PC-3 (cell line): Measurements from ENCODE around the gene SLFN13. TPM values are rescaled to one million over a fixed set of nuclear protein-coding genes. Genes with fewer than 3 reads are reported as not detected.

ENCODE experiments used
- ATAC-seq: fragments of 200-7000 bp; cut with Tn5 transposase; 2 replicates; pipeline ENCODE4 v1.9.1; 2020; ENCODE audit warnings: mild to moderate bottlenecking, moderate library complexity
- BruUV-seq: library from RNA; stranded (reverse); fragments of 400-500 nt; replicated peaks from 2 replicates; lab custom pipeline; 2021; lab: Mats Ljungman, UMichigan
- CTCF ChIA-PET: fragments of 300-600 bp; sonication (Branson Sonifier 250); formaldehyde crosslinking; loops from one replicate; lab custom pipeline; 2022; ENCODE audit warnings: antibody characterized with exemption; lab: Charles Lee
- POLR2A ChIA-PET: fragments of 300-600 bp; sonication (Branson Sonifier 250); formaldehyde crosslinking; loops from one replicate; lab custom pipeline; 2022; ENCODE audit warnings: antibody characterized with exemption; ENCODE audit not compliant: unreplicated experiment; lab: Charles Lee
- DNase-seq: peaks from one replicate; pipeline ENCODE4 v3.0.0-alpha.2; 2015
- H2AFZ ChIP-seq: fragments of 300-600 bp; sonication (generic); 2 replicates; pipeline ENCODE4 v1.6.0; 2016; ENCODE audit warnings: antibody characterized with exemption, low read length
- H3F3A ChIP-seq: fragments of 300-600 bp; sonication (generic); one replicate; pipeline ENCODE4 v1.6.0; 2017; ENCODE audit warnings: antibody characterized with exemption, low read length, control low read depth, mild to moderate bottlenecking; ENCODE audit not compliant: unreplicated experiment
- H3K27ac ChIP-seq: fragments of 300-600 bp; sonication (generic); 2 replicates; pipeline ENCODE4 v1.5.1; 2016; ENCODE audit warnings: mild to moderate bottlenecking, low read length
- H3K27me3 ChIP-seq: fragments of 300-600 bp; sonication (generic); 2 replicates; pipeline ENCODE4 v1.6.1; 2016; ENCODE audit warnings: low read length, mixed read lengths
- H3K36me3 ChIP-seq: fragments of 300-600 bp; sonication (generic); 2 replicates; pipeline ENCODE4 v1.6.1; 2016; ENCODE audit warnings: low read depth, mixed run types, low read length, mixed read lengths
- H3K4me1 ChIP-seq: fragments of 300-600 bp; sonication (generic); 2 replicates; pipeline ENCODE4 v1.5.1; 2016; ENCODE audit warnings: low read length; ENCODE audit not compliant: insufficient read depth
- H3K4me2 ChIP-seq: fragments of 300-600 bp; sonication (generic); 2 replicates; pipeline ENCODE4 v1.6.0; 2016; ENCODE audit warnings: low read length
- H3K4me3 ChIP-seq: fragments of 300-600 bp; sonication (generic); 2 replicates; pipeline ENCODE4 v1.5.1; 2016; ENCODE audit warnings: mild to moderate bottlenecking, low read length, mixed read lengths
- H3K79me2 ChIP-seq: fragments of 300-600 bp; sonication (generic); 2 replicates; pipeline ENCODE4 v1.6.1; 2017; ENCODE audit warnings: low read length, mixed read lengths
- H3K9ac ChIP-seq: fragments of 300-600 bp; sonication (generic); 2 replicates; pipeline ENCODE4 v1.6.0; 2016; ENCODE audit warnings: mild to moderate bottlenecking, low read length
- H3K9me2 ChIP-seq: fragments of 300-600 bp; sonication (generic); replicated peaks from 2 replicates; pipeline ENCODE4 v1.6.1; 2016; ENCODE audit warnings: mixed run types, low read length, mixed read lengths
- H3K9me3 ChIP-seq: fragments of 300-600 bp; sonication (generic); 2 replicates; pipeline ENCODE4 v1.6.1; 2016; ENCODE audit warnings: low read length, mixed read lengths
- H4K20me1 ChIP-seq: fragments of 300-600 bp; sonication (generic); 2 replicates; pipeline ENCODE4 v1.6.1; 2016; ENCODE audit warnings: low read length, mixed read lengths
- CTCF ChIP-seq: fragments of 300-600 bp; sonication (generic); conservative IDR thresholded peaks from 2 replicates; pipeline ENCODE4 v1.5.1; 2017; ENCODE audit warnings: antibody characterized with exemption, low read depth, mild to moderate bottlenecking, low read length
- EZH2 ChIP-seq: fragments of 300-600 bp; sonication (generic); IDR thresholded peaks from one replicate; pipeline ENCODE4 v1.6.1; 2017; ENCODE audit warnings: antibody characterized with exemption, mild to moderate bottlenecking, low read length; ENCODE audit not compliant: unreplicated experiment
- EZH2phosphoT487 ChIP-seq: fragments of 300-600 bp; sonication (generic); IDR thresholded peaks from 2 replicates; pipeline ENCODE4 v1.6.1; 2018; ENCODE audit warnings: mild to moderate bottlenecking, antibody characterized with exemption, low read length, borderline replicate concordance
- intact Hi-C: fragments of 100-400 bp; cut with micrococcal nuclease; formaldehyde crosslinking; loops from 2 replicates; pipeline ENCODE4 v1.9.0; 2023
- total RNA-seq: library from RNA; depleted of rRNA; stranded (reverse); fragments of >200 nt; gene quantifications from 2 replicates; pipeline ENCODE4 v1.2.3, GENCODE V29; 2014

SLFN13 gene
- total RNA-seq, 1 experiment from 2014 or later, result 8.2 TPM

GRCh38 chr17:35449371-35449931, 885 bp upstream of the SLFN13 start:
- intact Hi-C loops, result no loop called here
- CTCF ChIA-PET, result no interaction called here
- Histone ChIP-seq H2AFZ (no peak overlapping the region), H3K9me3 (no peaks in the 10 kb centered on the region), H3K79me2 (peaks cover 5% of the 10 kb centered on the region; the same call in 1 of the 2 replicates), H3K36me3 (no peaks in the 10 kb centered on the region), H3F3A (no peaks in the 10 kb centered on the region), H3K4me1 (0 out of 2 replicates have a peak, but pooled peaks cover 4% of the 10 kb centered on the region), H3K9me2 (no peaks in the 10 kb centered on the region), H3K9ac (no peak overlapping the region), H3K4me3 (no peak overlapping the region), H3K27ac (no peak overlapping the region), H3K4me2 (no peak overlapping the region), H4K20me1 (no peaks in the 10 kb centered on the region), H3K27me3 (no peaks in the 10 kb centered on the region)
- POLR2A ChIA-PET, result no interaction called here
- TF ChIP-seq EZH2 (no peak), CTCF (no peak), EZH2phosphoT487 (no peak)
- ATAC-seq (no peak), DNase-seq (no peak)
- no TSS peak for BruUV-seq

DNA sequence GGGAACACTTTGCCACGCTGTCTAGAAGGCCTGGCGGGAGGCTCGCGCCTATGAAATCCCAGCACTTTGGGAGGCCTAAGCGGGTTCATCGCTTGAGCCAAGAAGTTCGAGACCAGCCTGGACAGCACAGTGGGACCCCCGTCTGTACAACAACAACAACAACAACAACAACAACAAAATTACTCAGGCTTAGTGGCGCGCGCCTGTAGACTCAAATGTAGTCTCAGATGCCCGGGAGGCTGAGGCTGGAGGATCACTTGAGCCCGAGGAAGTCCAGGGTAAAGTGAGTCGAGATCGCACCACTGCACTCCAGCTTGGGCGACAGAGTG, 297 bp upstream of the SLFN13 start:
- Histone ChIP-seq H4K20me1 (no peaks in the 10 kb centered on the region), H3K79me2 (peaks cover 5% of the 10 kb centered on the region; the same call in 1 of the 2 replicates), H3K4me1 (0 out of 2 replicates have a peak, but pooled peaks cover 4% of the 10 kb centered on the region), H3K4me3 (peak overlapping the region; percentile 74), H3K27me3 (no peaks in the 10 kb centered on the region), H3K9me2 (no peaks in the 10 kb centered on the region), H3K9me3 (no peaks in the 10 kb centered on the region), H3K4me2 (peak overlapping the region; percentile 98; the same call in 1 of the 2 replicates), H3F3A (no peaks in the 10 kb centered on the region), H3K27ac (no peak overlapping the region), H2AFZ (peak overlapping the region; percentile 100), H3K9ac (no peak overlapping the region), H3K36me3 (no peaks in the 10 kb centered on the region)
- intact Hi-C loops, result loop anchor here (1.0 kb wide), 1 partner anchor 11 kb away; no protein-coding TSS in a partner anchor
- ChIA-PET CTCF (no interaction called here), POLR2A (no interaction called here)
- DNase-seq, result no peak
- no peak for ATAC-seq
- BruUV-seq, result no TSS peak
- TF ChIP-seq EZH2 (no peak), EZH2phosphoT487 (no peak), CTCF (no peak)

- Histone ChIP-seq H3K9me2 (no peaks in the 10 kb centered on the region), H3K79me2 (peaks cover 5% of the 10 kb centered on the region; the same call in 1 of the 2 replicates), H3K4me1 (0 out of 2 replicates have a peak, but pooled peaks cover 4% of the 10 kb centered on the region), H2AFZ (peak overlapping the region; percentile 42; the same call in 1 of the 2 replicates), H3K9ac (no peak overlapping the region), H3K9me3 (no peaks in the 10 kb centered on the region), H3K4me2 (peak overlapping the region; percentile 77), H3K36me3 (no peaks in the 10 kb centered on the region), H3K27me3 (no peaks in the 10 kb centered on the region), H4K20me1 (no peaks in the 10 kb centered on the region), H3K27ac (no peak overlapping the region), H3F3A (no peaks in the 10 kb centered on the region), H3K4me3 (peak overlapping the region; percentile 74)
- ChIA-PET POLR2A (interaction anchor here (0.5 kb wide), 1 partner anchor 19 kb away, joined by 3 read pairs; no protein-coding TSS in a partner anchor), CTCF (no interaction called here)
- DNase-seq (no peak), ATAC-seq (no peak)
- no TSS peak for BruUV-seq
- intact Hi-C loops, result no loop called here
- TF ChIP-seq CTCF (no peak), EZH2phosphoT487 (no peak), EZH2 (no peak)
Observed at GRCh38 chr17:35447499-35447898, 1.1 kb downstream of the SLFN13 start.
